ENCODE results near the gene MRPL48. TPM values are rescaled to one million over a fixed set of nuclear protein-coding genes. Genes with fewer than 3 reads are reported as not detected.
"Not testable (repeated sequence)": the region's sequence is repeated elsewhere in the genome, so short reads cannot be mapped to it uniquely, and the experiment has no call there.

Gene MRPL48
- total RNA-seq, 1 donor from 2014 or later = 37.0 TPM

DNA sequence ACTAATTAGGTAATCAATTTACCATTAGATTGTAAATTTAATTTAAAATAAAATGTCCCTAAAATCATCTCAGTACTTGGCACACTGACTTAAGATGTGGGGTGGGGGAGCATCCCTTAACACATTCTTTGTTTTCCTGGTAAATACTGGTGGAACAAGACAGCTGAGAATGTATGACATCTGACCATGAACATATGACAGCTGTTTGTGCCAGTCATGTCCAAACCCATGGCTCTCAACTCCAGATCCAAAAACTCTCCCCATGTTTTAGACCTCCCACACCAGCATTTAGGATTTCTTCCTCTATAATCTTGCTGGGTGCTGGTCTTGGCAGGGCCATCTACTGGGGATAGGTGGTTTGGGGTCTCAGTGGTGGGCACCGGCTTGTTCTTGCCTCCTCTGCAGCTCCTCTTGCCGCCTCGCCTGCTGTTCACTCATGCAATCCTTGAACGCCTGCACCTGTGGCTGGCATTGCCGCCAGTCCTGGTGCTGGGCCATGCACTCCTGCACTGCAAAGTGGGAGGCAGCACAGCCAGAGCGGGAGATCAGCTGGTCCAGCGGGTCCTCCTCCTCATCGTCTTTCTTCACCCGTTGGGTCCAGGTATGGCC lies 85.2 kb downstream of the MRPL48 start:
- DNase-seq (ENCODE audit: low read depth) = no peak
- TF ChIP-seq, protein P1, sequence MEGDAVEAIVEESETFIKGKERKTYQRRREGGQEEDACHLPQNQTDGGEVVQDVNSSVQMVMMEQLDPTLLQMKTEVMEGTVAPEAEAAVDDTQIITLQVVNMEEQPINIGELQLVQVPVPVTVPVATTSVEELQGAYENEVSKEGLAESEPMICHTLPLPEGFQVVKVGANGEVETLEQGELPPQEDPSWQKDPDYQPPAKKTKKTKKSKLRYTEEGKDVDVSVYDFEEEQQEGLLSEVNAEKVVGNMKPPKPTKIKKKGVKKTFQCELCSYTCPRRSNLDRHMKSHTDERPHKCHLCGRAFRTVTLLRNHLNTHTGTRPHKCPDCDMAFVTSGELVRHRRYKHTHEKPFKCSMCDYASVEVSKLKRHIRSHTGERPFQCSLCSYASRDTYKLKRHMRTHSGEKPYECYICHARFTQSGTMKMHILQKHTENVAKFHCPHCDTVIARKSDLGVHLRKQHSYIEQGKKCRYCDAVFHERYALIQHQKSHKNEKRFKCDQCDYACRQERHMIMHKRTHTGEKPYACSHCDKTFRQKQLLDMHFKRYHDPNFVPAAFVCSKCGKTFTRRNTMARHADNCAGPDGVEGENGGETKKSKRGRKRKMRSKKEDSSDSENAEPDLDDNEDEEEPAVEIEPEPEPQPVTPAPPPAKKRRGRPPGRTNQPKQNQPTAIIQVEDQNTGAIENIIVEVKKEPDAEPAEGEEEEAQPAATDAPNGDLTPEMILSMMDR (IDR thresholded peaks at IDR 0.05; ENCODE audit: insufficient read depth, low read length, poor library complexity, severe bottlenecking) = no peak
- H3K4me3 ChIP-seq (ENCODE audit: low read depth, low read length) = no peak overlapping the region
- H3K27me3 ChIP-seq (ENCODE audit: control insufficient read depth, insufficient read depth, low read length) = no peaks in the 10 kb centered on the region
- H3K36me3 ChIP-seq (ENCODE audit: control insufficient read depth, insufficient read depth, low read length) = no peaks in the 10 kb centered on the region

DNA sequence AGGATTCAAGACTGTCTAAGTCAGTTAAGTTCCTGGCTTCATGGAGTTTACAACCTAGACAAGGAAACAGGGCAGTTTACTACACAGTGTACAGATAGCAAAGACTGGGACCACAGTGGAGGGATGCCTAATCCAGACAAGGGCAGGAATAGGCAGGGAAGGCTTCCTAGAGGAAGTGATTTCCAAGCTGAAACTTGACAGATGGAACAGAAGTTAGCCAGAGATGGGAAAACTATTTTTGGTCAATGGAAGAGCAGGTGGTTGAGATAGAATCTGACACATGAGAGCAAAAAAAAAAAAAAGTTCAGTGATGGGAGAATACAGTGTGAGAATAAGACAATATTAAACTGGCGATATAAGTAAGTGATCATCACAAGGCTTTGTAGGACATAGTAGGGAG lies 87.7 kb downstream of the MRPL48 start:
- peak overlapping the region; percentile 57 for H3K4me3 ChIP-seq (ENCODE audit: low read depth, low read length)
- TF ChIP-seq, protein P1 (IDR thresholded peaks at IDR 0.05; ENCODE audit: insufficient read depth, low read length, poor library complexity, severe bottlenecking) = no peak
- no peaks in the 10 kb centered on the region for H3K27me3 ChIP-seq (ENCODE audit: control insufficient read depth, insufficient read depth, low read length)
- DNase-seq (ENCODE audit: low read depth) = no peak
- no peaks in the 10 kb centered on the region for H3K36me3 ChIP-seq (ENCODE audit: control insufficient read depth, insufficient read depth, low read length)

DNA sequence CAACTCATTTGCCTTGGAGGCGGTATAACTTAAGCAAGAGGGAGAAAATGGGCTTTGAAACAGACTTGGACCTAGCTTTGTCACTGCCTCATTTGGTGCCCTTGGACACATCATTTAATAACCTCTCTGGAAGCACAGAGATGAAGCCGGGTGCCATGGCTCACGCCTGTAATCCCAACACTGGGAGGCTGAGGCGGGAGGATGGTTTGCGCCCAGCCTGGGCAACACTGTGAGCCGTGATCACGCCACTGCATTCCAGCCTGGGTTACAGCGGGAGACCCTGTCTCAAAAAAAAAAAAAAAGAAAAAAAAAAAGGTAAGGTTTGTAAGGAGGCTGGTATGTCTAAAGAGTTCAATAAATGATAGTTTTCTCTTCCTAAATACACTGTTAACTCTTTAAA lies 88.2 kb downstream of the MRPL48 start:
- TF ChIP-seq, protein P1 (IDR thresholded peaks at IDR 0.05; ENCODE audit: insufficient read depth, low read length, poor library complexity, severe bottlenecking) = no peak
- no peak for DNase-seq (ENCODE audit: low read depth)
- H3K27me3 ChIP-seq (ENCODE audit: control insufficient read depth, insufficient read depth, low read length) = no peaks in the 10 kb centered on the region
- no peaks in the 10 kb centered on the region for H3K36me3 ChIP-seq (ENCODE audit: control insufficient read depth, insufficient read depth, low read length)
- H3K4me3 ChIP-seq (ENCODE audit: low read depth, low read length) = peak overlapping the region; percentile 57

DNA sequence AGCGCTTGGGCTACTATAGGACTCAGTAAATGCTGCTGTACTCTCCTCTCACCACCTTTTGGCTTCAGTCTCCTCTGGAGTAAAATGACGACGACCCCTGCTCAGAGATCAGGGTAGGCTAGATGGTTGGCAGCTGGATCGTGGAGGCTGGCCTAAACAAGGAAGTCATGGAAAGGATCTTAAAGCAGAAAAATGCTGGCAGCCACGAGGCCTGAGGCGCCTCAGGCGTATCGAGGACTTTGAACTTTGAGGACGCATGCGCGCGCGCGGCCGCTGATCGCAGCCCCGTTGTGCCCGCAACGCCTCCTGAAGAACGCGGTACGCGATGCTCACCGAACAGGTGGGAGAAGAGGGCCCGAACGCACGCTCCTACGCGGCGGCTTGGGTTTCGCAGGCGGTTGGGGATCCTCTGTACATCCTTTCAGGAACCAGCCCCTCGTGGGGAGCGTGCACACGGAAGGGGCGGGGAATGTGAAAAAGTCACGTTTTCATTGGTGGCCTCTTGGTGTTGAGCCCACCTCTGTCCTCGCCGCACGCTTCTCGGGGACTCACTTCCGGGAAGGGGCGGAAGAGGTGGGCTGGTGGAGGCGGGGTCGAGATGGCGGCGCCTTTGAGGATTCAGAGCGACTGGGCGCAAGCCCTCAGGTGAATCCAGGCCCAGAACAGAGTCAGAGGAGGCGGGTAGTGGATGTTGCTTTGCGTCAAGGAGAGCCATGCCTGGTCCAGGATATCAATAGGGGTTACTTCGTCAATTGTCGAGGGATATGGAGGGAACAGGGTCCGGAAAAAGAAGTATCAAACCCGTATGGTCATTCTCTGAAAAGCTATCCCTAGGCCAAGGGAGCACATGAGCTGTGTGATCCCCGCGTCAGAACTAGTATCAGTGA lies 89.0 kb downstream of the MRPL48 start, which contains the start of the genes COA4 and PAAF1:
Gene COA4 (minus strand): TSS at position 423 of the 887 bp plus-strand sequence. CDS start 3,468 bp downstream, outside the sequence.
Gene PAAF1 (plus strand): TSS at position 576 of the 887 bp plus-strand sequence. CDS start 23 bp downstream, at position 599.
- TF ChIP-seq, protein P1 (IDR thresholded peaks at IDR 0.05; ENCODE audit: insufficient read depth, low read length, poor library complexity, severe bottlenecking) = no peak
- H3K36me3 ChIP-seq (ENCODE audit: control insufficient read depth, insufficient read depth, low read length) = no peaks in the 10 kb centered on the region

DNA sequence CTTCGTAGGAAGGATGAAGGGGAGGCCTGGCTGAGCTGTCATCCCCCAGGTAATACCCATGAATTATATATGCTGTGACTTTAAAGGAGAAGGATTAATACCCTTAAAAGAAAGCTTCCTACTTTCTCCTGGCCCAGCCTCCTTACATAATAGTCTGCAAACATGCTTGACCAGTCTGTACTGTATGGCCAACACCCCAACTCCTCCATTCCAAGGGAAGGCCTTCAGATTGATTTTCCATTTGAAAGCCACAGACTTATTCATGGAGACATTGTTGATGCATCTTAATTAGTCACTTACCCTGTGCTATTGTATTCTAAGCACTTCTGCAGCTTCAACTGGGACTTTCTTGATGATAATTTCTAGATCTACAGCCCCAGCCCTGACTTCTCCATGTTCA lies 91.1 kb downstream of the MRPL48 start:
- DNase-seq (ENCODE audit: low read depth) = no peak
- no peaks in the 10 kb centered on the region for H3K27me3 ChIP-seq (ENCODE audit: control insufficient read depth, insufficient read depth, low read length)

More for the DNA sequence above, 89.0 kb downstream of the MRPL48 start, which contains the start of the genes COA4 and PAAF1:
- Histone ChIP-seq H3K4me3 (ENCODE audit: low read depth, low read length) (peak within 1 kb of the TSS; percentile 57), H3K27me3 (ENCODE audit: control insufficient read depth, insufficient read depth, low read length) (no peaks in the 10 kb centered on the region)
- DNase-seq (ENCODE audit: low read depth) = peak; percentile 91

DNA sequence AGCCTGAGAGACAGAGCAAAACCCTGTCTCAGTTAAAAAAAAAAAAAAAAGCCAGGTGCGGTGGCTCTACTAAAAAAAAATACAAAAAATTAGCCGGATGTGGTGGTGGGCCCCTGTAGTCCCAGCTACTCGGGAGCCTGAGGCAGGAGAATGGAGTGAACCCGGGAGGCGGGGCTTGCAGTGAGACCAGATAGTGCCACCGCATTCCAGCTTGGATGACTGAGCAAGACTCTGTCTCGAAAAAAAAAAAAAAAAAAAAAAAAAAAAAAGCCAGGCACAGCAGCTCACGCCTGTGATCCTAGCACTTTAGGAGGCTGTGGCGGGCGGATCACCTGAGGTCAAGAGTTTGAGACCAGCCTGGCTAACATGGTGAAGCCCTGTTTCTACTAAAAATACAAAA lies 92.8 kb downstream of the MRPL48 start:
- H3K4me3 ChIP-seq (ENCODE audit: low read depth, low read length); DNase-seq (ENCODE audit: low read depth); H3K27me3 ChIP-seq (ENCODE audit: control insufficient read depth, insufficient read depth, low read length); H3K36me3 ChIP-seq (ENCODE audit: control insufficient read depth, insufficient read depth, low read length): not testable (repeated sequence)

More for the DNA sequence above, 91.1 kb downstream of the MRPL48 start:
- no peaks in the 10 kb centered on the region for H3K36me3 ChIP-seq (ENCODE audit: control insufficient read depth, insufficient read depth, low read length)
- TF ChIP-seq, protein P1 (IDR thresholded peaks at IDR 0.05; ENCODE audit: insufficient read depth, low read length, poor library complexity, severe bottlenecking) = no peak
- no peak overlapping the region for H3K4me3 ChIP-seq (ENCODE audit: low read depth, low read length)
